NB4 (cell line): ENCODE results near the gene BOD1L1.

Experiments used
- DNase-seq: peaks from one replicate; pipeline ENCODE4 v3.0.0; 2010; ENCODE audit warnings: low read depth
- H3K4me3 ChIP-seq: one replicate; pipeline ENCODE4 v1.5.1; 2011; ENCODE audit warnings: mild to moderate bottlenecking, low read depth, low read length, moderate library complexity
- MYC ChIP-seq: IDR thresholded peaks from 2 replicates; pipeline ENCODE4 v1.6.1; 2011; ENCODE audit warnings: low read depth, low read length
- POLR2A ChIP-seq: IDR thresholded peaks from 2 replicates; pipeline ENCODE4 v1.6.1; 2011; ENCODE audit warnings: mild to moderate bottlenecking; ENCODE audit not compliant: insufficient read length; ENCODE audit errors: extremely low read depth
- TF ChIP-seq, protein P1 (sequence below): IDR thresholded peaks from one replicate; pipeline ENCODE4 v1.5.1; 2012; ENCODE audit warnings: low read depth, low read length
- TF ChIP-seq, protein P2 (sequence below): IDR thresholded peaks from 2 replicates; pipeline ENCODE4 v1.6.1; 2011; ENCODE audit warnings: low read depth, low read length

BOD1L1 gene

DNA sequence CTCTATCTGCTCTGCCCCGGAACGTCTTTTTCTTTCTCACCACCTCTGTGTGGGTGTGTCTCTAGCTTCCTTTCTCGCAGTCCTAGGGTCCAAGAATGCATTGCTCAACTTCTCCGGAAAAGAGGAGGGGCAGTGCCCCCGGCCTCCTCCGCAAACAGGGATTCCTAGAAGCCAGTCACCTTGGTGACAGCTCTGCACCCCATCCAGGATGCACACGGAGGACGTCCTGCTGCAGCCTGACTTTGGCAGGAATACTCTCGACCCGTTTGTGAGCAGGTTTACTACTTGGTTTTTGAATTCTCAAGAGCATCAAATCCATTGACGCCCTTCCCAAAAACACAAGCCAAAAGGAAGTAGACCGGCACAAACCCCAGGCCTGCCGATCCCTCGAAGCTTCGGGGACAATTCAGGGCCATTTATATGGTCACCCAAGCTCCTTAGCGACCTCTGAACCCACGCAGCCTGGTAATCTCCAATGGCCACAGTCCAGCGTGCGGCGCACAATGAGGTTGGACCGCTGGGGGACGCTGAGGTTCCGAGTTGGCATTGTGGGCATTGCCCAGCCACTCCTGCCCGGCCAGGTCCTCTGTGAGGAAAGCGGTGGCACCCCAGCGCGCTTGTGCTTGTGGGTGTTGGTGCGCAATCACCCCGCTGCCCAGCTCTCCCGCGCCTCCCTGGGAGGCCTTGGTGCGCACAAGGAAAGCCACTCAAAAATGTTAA is 93.0 kb downstream of the BOD1L1 start:
- peak; percentile 58 for DNase-seq
- TF ChIP-seq, protein P1, sequence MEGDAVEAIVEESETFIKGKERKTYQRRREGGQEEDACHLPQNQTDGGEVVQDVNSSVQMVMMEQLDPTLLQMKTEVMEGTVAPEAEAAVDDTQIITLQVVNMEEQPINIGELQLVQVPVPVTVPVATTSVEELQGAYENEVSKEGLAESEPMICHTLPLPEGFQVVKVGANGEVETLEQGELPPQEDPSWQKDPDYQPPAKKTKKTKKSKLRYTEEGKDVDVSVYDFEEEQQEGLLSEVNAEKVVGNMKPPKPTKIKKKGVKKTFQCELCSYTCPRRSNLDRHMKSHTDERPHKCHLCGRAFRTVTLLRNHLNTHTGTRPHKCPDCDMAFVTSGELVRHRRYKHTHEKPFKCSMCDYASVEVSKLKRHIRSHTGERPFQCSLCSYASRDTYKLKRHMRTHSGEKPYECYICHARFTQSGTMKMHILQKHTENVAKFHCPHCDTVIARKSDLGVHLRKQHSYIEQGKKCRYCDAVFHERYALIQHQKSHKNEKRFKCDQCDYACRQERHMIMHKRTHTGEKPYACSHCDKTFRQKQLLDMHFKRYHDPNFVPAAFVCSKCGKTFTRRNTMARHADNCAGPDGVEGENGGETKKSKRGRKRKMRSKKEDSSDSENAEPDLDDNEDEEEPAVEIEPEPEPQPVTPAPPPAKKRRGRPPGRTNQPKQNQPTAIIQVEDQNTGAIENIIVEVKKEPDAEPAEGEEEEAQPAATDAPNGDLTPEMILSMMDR: no peak
- no peak for TF ChIP-seq POLR2A
- TF ChIP-seq, protein P2, sequence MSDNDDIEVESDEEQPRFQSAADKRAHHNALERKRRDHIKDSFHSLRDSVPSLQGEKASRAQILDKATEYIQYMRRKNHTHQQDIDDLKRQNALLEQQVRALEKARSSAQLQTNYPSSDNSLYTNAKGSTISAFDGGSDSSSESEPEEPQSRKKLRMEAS: no peak
- no peak overlapping the region for H3K4me3 ChIP-seq

DNA sequence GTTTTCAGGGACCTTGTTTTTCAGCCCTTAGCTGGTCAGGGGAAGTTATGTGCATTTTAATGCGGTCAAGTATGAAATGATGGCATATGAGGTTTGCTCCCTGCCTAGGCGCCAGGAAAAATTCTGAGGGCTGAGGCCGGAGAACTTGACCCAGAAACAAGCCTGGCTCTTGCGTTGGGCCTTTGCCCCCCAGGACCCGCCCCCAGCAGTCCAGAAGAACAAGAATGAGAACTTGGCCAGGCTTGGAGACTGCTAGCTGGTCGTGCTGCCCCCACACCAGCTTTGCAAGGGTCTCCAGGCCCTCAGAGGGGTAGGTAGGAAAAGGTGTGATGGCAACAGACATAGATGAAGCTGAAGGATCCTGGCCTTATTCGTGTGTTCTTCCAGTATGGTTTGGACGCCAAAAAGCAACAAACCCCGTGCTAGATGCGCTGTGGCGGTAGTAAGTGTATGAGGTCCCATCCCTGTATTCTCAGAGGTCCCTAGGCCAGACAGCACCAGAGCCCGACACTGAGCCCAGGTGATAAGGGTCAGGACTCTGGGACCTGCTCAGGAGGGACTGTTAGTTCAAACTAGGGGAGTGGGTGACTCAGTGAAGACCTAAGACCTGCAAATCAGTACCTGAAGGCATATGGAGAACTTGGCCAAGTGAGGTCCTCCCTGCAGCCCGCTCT is 93.7 kb downstream of the BOD1L1 start:
- no peak for DNase-seq
- no peak overlapping the region for H3K4me3 ChIP-seq
- TF ChIP-seq POLR2A (no peak), MYC (no peak)
- TF ChIP-seq, protein P1: no peak
- TF ChIP-seq, protein P2: no peak

DNA sequence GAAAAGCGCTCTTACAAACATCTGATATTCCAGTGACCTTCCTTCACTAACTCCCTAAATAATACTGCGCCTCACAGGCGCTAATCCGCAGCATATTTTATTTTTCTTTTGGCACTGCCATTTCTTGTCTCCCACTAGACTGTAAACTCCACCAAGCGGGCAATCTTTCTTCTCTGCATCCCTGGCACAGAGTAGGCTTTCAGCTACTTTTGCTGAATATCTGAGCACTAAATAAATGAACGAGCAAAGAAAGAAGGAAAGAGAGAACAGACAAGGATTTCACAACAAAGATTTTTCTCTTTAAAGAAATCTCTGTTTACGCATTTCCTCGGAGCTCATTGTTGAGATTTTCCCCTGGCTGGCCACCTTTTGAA is 95.9 kb downstream of the BOD1L1 start:
- no peak for DNase-seq
- H3K4me3 ChIP-seq: peak overlapping the region; percentile 62
- TF ChIP-seq MYC: no peak
- TF ChIP-seq, protein P2: no peak
- no peak for TF ChIP-seq POLR2A
- TF ChIP-seq, protein P1: no peak

DNA sequence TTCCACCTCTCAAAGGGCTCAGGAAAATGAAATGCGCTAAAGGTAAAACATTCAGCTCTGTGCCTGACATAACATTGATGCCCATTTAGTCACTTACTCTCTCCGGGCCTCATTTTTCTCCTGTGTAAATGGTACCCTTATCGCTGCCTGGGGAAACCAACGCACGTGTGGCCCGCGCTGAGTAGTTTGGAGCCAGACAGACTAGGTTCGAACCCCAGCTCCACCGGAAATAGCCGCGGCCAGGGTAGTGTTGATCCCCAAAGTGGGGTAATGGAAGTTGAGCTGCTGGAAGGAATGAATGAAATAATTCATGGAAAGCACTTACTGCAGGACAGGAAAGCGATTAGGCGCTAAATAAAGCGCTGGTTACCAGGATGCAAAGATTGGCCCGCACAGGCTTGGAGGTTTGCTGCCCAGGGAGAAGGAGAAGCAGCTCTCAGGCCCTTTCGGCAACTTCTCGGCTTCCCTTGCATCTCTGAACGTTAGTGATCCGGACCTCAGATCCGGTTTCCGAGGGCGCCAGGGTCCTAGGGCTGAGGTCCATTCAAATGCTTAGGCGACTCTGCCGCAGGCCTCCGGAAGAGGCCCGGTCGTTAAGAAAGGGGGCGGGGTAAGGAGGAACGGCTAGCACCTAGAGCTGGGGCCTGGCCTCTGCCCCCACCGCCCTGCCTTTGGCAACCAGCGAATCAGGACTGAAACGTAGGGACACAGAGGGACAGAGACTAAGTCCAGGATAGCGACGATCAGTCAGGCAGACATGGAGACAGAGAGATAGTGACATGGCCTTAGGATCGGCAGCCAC is 96.5 kb downstream of the BOD1L1 start:
- peak overlapping the region; percentile 62 for H3K4me3 ChIP-seq
- peak; percentile 78 for DNase-seq
- TF ChIP-seq MYC (no peak), POLR2A (no peak)
- TF ChIP-seq, protein P1: no peak
- TF ChIP-seq, protein P2: no peak

DNA sequence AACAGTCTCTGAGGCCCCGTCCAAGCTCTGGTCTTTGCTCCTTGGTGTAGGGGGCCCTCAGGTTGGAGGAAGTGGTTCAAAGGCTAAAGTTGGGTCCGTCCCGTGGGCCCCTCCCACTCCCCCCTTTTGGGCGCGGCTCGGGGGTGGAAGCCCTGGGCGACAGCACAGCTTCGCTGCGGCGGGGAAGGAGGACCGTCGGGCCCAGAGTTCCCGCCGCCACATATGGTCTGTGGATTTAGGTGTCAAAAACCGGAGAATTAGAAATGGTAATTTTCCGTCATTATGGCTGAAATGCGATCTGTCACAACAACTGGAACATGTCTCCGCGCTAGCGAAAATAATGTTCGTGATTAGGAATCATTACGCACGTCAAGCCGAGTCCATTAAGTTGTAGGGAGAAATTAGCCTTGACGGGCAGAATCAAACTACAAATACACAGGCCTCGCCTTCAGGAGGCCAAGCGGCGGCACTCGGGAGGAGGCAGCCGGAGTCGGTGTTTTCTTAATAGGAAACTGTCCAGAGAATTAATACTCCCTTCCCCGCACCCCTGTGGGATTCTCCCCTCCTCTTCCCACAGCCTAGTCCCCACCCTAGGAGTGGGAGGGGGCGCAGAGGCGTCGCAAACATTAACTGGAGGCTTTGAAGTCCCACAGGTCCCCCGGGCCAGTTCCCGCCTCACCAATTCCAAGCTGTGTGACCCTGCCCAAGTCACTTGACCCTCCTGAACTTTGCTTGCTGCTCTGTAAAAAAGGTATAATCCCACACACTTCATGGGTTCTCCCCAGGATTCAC is 98.2 kb downstream of the BOD1L1 start:
- peak overlapping the region; percentile 62 for H3K4me3 ChIP-seq
- peak; percentile 70 for DNase-seq

More for the DNA sequence above, 98.2 kb downstream of the BOD1L1 start:
- TF ChIP-seq, protein P1: no peak
